Measurements from ENCODE around the gene CMTM1.

Gene CMTM1, protein sequence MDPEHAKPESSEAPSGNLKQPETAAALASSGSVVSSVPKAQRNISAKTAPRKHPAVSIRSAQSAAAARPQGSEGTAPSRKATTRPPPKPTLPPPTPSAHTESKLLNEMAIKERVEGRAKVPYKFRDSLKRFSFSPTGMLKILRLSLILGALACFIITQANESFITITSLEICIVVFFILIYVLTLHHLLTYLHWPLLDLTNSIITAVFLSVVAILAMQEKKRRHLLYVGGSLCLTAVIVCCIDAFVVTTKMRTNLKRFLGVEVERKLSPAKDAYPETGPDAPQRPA

DNA sequence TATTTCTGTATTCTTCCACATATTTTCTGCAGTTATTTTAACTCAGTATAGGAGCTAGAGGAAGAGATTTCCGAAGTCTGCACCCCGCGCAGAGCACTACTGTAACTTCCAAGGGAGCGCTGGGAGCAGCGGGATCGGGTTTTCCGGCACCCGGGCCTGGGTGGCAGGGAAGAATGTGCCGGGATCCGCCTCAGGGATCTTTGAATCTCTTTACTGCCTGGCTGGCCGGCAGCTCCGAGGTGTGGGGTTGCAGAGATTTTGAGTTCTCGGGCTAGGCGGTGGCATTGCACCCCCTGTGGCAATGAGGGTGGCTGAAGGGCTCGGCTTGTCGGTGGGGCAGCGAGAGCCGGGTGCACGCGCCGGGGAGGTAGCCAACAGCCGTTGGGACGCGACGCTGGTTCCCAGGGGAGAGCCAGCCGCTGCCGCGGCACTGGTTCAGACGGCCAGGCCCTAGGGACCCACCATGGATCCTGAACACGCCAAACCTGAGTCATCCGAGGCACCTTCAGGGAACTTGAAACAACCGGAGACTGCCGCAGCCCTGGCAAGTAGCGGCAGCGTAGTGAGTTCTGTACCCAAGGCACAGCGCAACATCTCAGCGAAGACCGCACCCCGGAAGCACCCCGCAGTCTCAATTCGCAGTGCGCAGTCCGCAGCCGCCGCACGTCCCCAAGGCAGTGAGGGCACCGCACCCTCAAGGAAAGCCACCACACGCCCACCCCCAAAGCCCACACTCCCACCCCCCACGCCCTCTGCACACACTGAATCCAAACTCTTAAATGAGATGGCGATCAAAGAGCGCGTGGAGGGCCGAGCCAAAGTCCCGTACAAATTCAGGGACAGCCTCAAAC is at the start of gene CMTM1:
CMTM1 (plus strand) TSS at position 389 of the 851 bp plus-strand sequence; CDS start at position 464, 75 bp downstream.
- TF ChIP-seq, protein P1, sequence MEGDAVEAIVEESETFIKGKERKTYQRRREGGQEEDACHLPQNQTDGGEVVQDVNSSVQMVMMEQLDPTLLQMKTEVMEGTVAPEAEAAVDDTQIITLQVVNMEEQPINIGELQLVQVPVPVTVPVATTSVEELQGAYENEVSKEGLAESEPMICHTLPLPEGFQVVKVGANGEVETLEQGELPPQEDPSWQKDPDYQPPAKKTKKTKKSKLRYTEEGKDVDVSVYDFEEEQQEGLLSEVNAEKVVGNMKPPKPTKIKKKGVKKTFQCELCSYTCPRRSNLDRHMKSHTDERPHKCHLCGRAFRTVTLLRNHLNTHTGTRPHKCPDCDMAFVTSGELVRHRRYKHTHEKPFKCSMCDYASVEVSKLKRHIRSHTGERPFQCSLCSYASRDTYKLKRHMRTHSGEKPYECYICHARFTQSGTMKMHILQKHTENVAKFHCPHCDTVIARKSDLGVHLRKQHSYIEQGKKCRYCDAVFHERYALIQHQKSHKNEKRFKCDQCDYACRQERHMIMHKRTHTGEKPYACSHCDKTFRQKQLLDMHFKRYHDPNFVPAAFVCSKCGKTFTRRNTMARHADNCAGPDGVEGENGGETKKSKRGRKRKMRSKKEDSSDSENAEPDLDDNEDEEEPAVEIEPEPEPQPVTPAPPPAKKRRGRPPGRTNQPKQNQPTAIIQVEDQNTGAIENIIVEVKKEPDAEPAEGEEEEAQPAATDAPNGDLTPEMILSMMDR (IDR thresholded peaks at IDR 0.05; ENCODE audit: low read depth, low read length, poor library complexity, severe bottlenecking): no peak
- no peak for TF ChIP-seq EZH2phosphoT487 (IDR thresholded peaks at IDR 0.05; ENCODE audit: borderline replicate concordance, low read length)
- no peaks in the 10 kb centered on the region for H3K9me2 ChIP-seq (replicated peaks; ENCODE audit: control insufficient read depth, low read length)
- H3F3A ChIP-seq (ENCODE audit: control insufficient read depth, insufficient read depth): peaks cover 12% of the 10 kb centered on the region; the same call in 1 of the 2 replicates
- no peaks in the 10 kb centered on the region for H4K20me1 ChIP-seq (ENCODE audit: control insufficient read depth, insufficient read depth, low read depth, low read length)
- H3K36me3 ChIP-seq (ENCODE audit: control insufficient read depth, low read length): peaks cover 40% of the 10 kb centered on the region
- no peaks in the 10 kb centered on the region for H3K27me3 ChIP-seq (ENCODE audit: control insufficient read depth, low read length)
- no peak within 1 kb of the TSS for H3K27ac ChIP-seq (ENCODE audit: low read depth, low read length)
- no peak within 1 kb of the TSS for H3K4me3 ChIP-seq (ENCODE audit: low read length)
- H3K4me2 ChIP-seq (ENCODE audit: low read length): no peak within 1 kb of the TSS
- H3K79me2 ChIP-seq (ENCODE audit: control insufficient read depth, low read length): no peaks in the 10 kb centered on the region
- H3K4me1 ChIP-seq (ENCODE audit: control insufficient read depth, low read length): no peaks in the 10 kb centered on the region
- no peaks in the 10 kb centered on the region for H3K9me3 ChIP-seq (ENCODE audit: control insufficient read depth, insufficient read depth, low read length)

DNA sequence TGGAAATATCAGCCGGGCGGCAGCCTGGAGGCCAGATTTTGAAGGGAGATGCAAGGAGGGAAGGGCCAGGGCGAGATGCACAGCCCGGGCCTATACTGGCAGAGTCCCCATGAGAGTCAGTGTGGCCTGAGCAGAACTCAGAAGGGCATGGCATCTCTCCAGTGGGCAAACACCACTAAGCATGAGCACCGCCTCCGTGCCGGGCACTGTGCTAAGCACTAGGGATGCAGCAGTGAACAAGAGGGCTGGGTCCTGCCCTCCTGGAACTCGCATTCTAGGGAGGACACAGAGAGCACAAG is 49.8 kb upstream of the CMTM1 start:
- Histone ChIP-seq H3K27me3 (ENCODE audit: control insufficient read depth, low read length) (peaks cover 2% of the 10 kb centered on the region), H3F3A (ENCODE audit: control insufficient read depth, insufficient read depth) (peaks cover 12% of the 10 kb centered on the region), H3K4me2 (ENCODE audit: low read length) (peak overlapping the region; percentile 85)

DNA sequence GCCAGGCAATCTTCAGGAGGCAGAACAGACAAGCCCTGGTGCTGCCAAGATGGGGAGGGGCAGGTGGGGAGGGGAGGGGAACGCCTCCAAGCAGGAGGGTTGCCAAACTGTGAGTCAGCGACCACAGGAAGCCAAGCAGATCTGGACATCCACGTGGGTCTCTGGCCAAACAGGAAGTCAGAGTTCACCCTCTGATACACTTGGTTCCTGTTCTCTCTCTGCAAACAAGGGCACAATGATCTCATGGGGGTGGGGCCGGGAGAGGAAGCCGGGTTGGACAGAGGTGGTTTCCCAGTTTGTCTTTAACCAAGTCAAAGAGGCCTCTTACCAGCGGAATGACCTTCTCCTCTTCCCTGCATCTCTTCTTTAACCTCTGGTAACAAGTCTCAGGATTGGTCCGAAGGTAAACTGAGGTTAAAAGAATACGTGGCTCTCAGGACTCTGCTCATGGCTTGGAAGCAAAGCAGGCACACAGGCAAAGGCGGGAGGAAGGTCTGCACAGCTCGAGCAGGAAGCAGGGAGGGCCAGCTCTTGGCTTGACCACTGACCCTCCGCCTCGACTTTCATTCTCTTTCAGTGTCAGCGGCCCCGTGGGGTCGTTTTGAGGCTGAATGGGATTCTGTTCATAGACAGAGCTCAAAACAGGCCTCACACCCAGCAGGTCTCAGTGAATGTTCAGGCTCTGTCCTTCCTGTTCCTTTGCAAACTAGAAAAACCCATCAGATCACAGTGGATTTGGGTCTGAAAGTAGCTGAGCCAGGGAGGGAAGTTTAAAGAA is 49.2 kb upstream of the CMTM1 start:
- no peaks in the 10 kb centered on the region for H4K20me1 ChIP-seq (ENCODE audit: control insufficient read depth, insufficient read depth, low read depth, low read length)
- H3K9me2 ChIP-seq (replicated peaks; ENCODE audit: control insufficient read depth, low read length): no peaks in the 10 kb centered on the region
- peaks cover 12% of the 10 kb centered on the region for H3F3A ChIP-seq (ENCODE audit: control insufficient read depth, insufficient read depth)
- no peaks in the 10 kb centered on the region for H3K36me3 ChIP-seq (ENCODE audit: control insufficient read depth, low read length)
- peak overlapping the region; percentile 57 for H3K27ac ChIP-seq (ENCODE audit: low read depth, low read length)
- TF ChIP-seq, protein P1 (IDR thresholded peaks at IDR 0.05; ENCODE audit: low read depth, low read length, poor library complexity, severe bottlenecking): no peak
- no peak for TF ChIP-seq EZH2phosphoT487 (IDR thresholded peaks at IDR 0.05; ENCODE audit: borderline replicate concordance, low read length)
- peak overlapping the region; percentile 61 for H3K4me3 ChIP-seq (ENCODE audit: low read length)
- H3K79me2 ChIP-seq (ENCODE audit: control insufficient read depth, low read length): no peaks in the 10 kb centered on the region
- H3K4me2 ChIP-seq (ENCODE audit: low read length): peak overlapping the region; percentile 85
- no peaks in the 10 kb centered on the region for H3K9me3 ChIP-seq (ENCODE audit: control insufficient read depth, insufficient read depth, low read length)
- H3K27me3 ChIP-seq (ENCODE audit: control insufficient read depth, low read length): peaks cover 8% of the 10 kb centered on the region
- H3K4me1 ChIP-seq (ENCODE audit: control insufficient read depth, low read length): peaks cover 53% of the 10 kb centered on the region

More for the DNA sequence above, 49.8 kb upstream of the CMTM1 start:
- Histone ChIP-seq H4K20me1 (ENCODE audit: control insufficient read depth, insufficient read depth, low read depth, low read length) (no peaks in the 10 kb centered on the region), H3K79me2 (ENCODE audit: control insufficient read depth, low read length) (no peaks in the 10 kb centered on the region), H3K27ac (ENCODE audit: low read depth, low read length) (peak overlapping the region; percentile 57), H3K9me3 (ENCODE audit: control insufficient read depth, insufficient read depth, low read length) (no peaks in the 10 kb centered on the region), H3K4me3 (ENCODE audit: low read length) (peak overlapping the region; percentile 61), H3K4me1 (ENCODE audit: control insufficient read depth, low read length) (peaks cover 48% of the 10 kb centered on the region), H3K9me2 (replicated peaks; ENCODE audit: control insufficient read depth, low read length) (no peaks in the 10 kb centered on the region), H3K36me3 (ENCODE audit: control insufficient read depth, low read length) (no peaks in the 10 kb centered on the region)
- no peak for TF ChIP-seq EZH2phosphoT487 (IDR thresholded peaks at IDR 0.05; ENCODE audit: borderline replicate concordance, low read length)
